ENCODE data around the gene AARSD1. TPM values are rescaled to one million over a fixed set of nuclear protein-coding genes. Genes with fewer than 3 reads are reported as not detected.

Gene AARSD1
- total and polyA plus RNA-seq, 7 experiments from 2014 or later, result 45.2 to 86.7 (median 48.5) TPM

DNA sequence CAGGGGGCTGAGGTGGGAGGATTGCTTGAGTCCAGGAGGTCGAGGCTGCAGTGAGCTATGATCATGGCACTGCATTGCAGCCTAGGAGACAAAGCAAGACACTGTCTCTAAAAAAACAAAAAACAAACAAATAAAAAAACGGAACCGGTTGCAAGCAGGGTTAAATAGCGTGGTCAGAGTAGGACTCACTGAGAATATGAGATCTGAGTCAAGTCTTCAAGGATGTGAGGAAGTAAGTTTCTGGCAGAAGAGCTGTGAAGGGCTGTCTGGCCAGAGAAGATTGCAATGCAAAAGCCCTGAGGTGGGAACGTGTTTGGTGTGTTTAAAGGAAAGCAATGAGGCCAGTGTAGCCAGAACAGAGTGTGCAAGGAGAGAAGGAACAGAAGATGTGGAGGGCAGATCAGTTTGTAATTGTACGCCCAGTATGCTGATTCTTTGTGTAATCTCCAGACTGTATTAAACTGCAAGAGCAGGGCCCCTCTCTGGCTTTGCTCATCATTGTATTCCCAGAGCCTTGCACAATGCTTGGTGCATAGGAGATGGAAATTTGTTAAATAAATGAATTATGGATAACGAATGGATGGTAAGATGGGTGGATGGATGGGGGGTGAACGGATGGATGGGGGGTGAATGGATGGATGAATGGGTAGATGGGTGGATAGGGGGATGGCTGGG is 57.3 kb downstream of the AARSD1 start:
- Histone ChIP-seq H3K4me3 (ENCODE audit: low read length) (no peak overlapping the region), H3K4me1 (ENCODE audit: control insufficient read depth in 2 of 2, insufficient read depth in 2 of 2, low read length in 2 of 2) (no peaks in the 10 kb centered on the region), H3K27ac (ENCODE audit: low read depth, low read length) (no peak overlapping the region), H3K27me3 (ENCODE audit: control insufficient read depth in 2 of 2, insufficient read depth in 2 of 2, low read length in 2 of 2) (no peaks in the 10 kb centered on the region), H3K9me3 (ENCODE audit: control insufficient read depth in 2 of 3, low read length in 3 of 3) (no peaks in the 10 kb centered on the region), H3K36me3 (ENCODE audit: control insufficient read depth in 2 of 3, insufficient read depth in 3 of 3, low read length in 3 of 3) (no peaks in the 10 kb centered on the region)
- no peak overlapping the region for H3K27ac Mint-ChIP-seq
- H3K4me1 Mint-ChIP-seq, result no peaks in the 10 kb centered on the region
- peaks cover 0 to 13% (median 8%) of the 10 kb centered on the region in 5 donors for H3K27me3 Mint-ChIP-seq
- ChIA-PET CTCF (no interaction called here), POLR2A (no interaction called here)
- DNase-seq (no peak), ATAC-seq (no peak)
- intact Hi-C loops (cut with micrococcal nuclease), result no loop called here
- H3K9me3 Mint-ChIP-seq, result no peaks in the 10 kb centered on the region
- no peak overlapping the region for H3K4me3 Mint-ChIP-seq
- H3K36me3 Mint-ChIP-seq, result no peaks in the 10 kb centered on the region

DNA sequence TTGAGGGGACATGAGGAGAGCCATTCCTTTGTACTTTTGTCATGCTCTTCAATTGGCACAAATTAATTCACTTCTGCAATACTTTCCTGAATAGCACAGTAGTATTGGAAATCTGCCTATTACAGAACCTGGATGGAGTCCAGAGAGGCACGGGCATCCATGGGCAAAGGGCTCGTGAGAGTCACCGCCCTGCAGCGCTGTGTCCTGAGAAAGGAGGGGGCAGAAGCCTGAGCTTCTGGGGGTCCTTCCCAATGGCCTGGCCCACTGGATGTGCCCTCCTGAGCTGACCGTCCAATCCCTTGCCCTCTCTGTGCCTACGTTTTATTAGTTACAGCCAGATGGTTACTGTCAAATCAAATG is 60.2 kb downstream of the AARSD1 start:
- no peak overlapping the region for H3K4me3 ChIP-seq (ENCODE audit: low read length)
- H3K4me1 ChIP-seq (ENCODE audit: control insufficient read depth in 2 of 2, insufficient read depth in 2 of 2, low read length in 2 of 2), result no peaks in the 10 kb centered on the region
- DNase-seq, result no peak
- Mint-ChIP-seq H3K4me1 (no peaks in the 10 kb centered on the region), H3K36me3 (no peaks in the 10 kb centered on the region), H3K27ac (no peak overlapping the region), H3K4me3 (no peak overlapping the region), H3K27me3 (peaks cover 0 to 24% (median 7%) of the 10 kb centered on the region in 5 donors), H3K9me3 (no peaks in the 10 kb centered on the region)
- intact Hi-C loops (cut with micrococcal nuclease), result no loop called here
- POLR2A ChIA-PET, result no interaction called here
- no peak overlapping the region for H3K27ac ChIP-seq (ENCODE audit: low read depth, low read length)
- CTCF ChIA-PET, result no interaction called here
- no peaks in the 10 kb centered on the region for H3K9me3 ChIP-seq (ENCODE audit: control insufficient read depth in 2 of 3, low read length in 3 of 3)
- no peak for ATAC-seq
- H3K27me3 ChIP-seq (ENCODE audit: control insufficient read depth in 2 of 2, insufficient read depth in 2 of 2, low read length in 2 of 2), result no peaks in the 10 kb centered on the region
- no peaks in the 10 kb centered on the region for H3K36me3 ChIP-seq (ENCODE audit: control insufficient read depth in 2 of 3, insufficient read depth in 3 of 3, low read length in 3 of 3)

DNA sequence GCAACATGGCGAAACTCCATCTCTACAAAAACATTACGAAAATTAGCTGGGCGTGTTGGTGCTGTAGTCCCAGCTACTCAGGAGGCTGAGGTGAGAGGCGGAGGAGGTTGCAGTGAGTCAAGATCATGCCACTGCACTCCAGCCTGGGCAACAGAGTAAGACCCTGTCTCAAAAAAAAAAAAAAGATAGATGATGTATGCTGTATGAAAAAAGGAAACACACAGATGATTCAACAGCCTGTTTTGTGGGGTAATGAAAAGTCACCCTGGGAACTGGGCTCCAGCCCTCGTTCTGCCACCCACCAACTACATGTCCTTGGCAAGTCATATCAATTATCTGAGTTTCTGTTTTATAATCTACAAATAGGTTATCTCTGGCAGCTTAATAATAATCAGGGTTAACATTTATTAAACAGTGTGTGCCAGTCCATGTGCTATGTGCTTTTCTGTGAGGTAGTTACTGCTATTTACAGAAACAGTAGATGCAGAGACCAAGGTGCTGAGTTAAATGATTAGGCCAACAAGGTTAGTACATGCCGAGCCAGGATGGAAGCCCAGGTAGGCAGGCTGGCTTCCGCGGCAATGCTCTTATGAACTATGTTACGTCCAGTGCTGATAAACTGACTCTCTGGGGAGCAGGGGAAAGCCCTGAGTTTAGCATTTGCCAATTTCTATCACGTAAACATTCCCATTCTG is 62.6 kb downstream of the AARSD1 start:
- ATAC-seq (no peak), DNase-seq (no peak)
- Mint-ChIP-seq H3K36me3 (no peaks in the 10 kb centered on the region), H3K4me3 (no peak overlapping the region), H3K9me3 (no peaks in the 10 kb centered on the region), H3K27ac (no peak overlapping the region), H3K27me3 (peaks cover 0 to 21% (median 8%) of the 10 kb centered on the region in 5 donors), H3K4me1 (no peaks in the 10 kb centered on the region)
- no peak overlapping the region for H3K27ac ChIP-seq (ENCODE audit: low read depth, low read length)
- no peaks in the 10 kb centered on the region for H3K27me3 ChIP-seq (ENCODE audit: control insufficient read depth in 2 of 2, insufficient read depth in 2 of 2, low read length in 2 of 2)
- POLR2A ChIA-PET, result no interaction called here
- H3K4me1 ChIP-seq (ENCODE audit: control insufficient read depth in 2 of 2, insufficient read depth in 2 of 2, low read length in 2 of 2), result no peaks in the 10 kb centered on the region
- CTCF ChIA-PET, result no interaction called here
- H3K36me3 ChIP-seq (ENCODE audit: control insufficient read depth in 2 of 3, insufficient read depth in 3 of 3, low read length in 3 of 3), result no peaks in the 10 kb centered on the region
- H3K4me3 ChIP-seq (ENCODE audit: low read length), result no peak overlapping the region
- H3K9me3 ChIP-seq (ENCODE audit: control insufficient read depth in 2 of 3, low read length in 3 of 3), result no peaks in the 10 kb centered on the region
- intact Hi-C loops (cut with micrococcal nuclease), result no loop called here

Other genes starting within 250 kb of the AARSD1 start
- gene EZH1, start 219.4 kb downstream of the AARSD1 start, total RNA-seq, result 100 to 1,000 TPM in 2 of 5 experiments, 10 to 100 TPM in 3; 50.9 to 212 (median 95.4) TPM
- gene EZH1, start 219.4 kb downstream of the AARSD1 start, polyA plus RNA-seq, result 10 to 100 TPM; 30.2 to 51.4 TPM
- not detected for gene RAMP2, start 203.2 kb downstream of the AARSD1 start, total RNA-seq
- gene RAMP2, start 203.2 kb downstream of the AARSD1 start, polyA plus RNA-seq, result not detected
- 10 to 100 TPM; 24.3 to 60.6 (median 37.7) TPM for gene VPS25, start 191.0 kb downstream of the AARSD1 start, total RNA-seq
- gene VPS25, start 191.0 kb downstream of the AARSD1 start, polyA plus RNA-seq, result 10 to 100 TPM; 55.0 to 57.2 TPM
- under 1 TPM; 0.10 to 0.51 (median 0.24) TPM for gene WNK4, start 183.8 kb downstream of the AARSD1 start, total RNA-seq
- gene WNK4, start 183.8 kb downstream of the AARSD1 start, polyA plus RNA-seq, result not detected
- gene COA3, start 165.8 kb downstream of the AARSD1 start, total RNA-seq, result 10 to 100 TPM in 4 of 5 experiments, 1 to 10 TPM in 1; 7.6 to 48.1 (median 27.6) TPM
- 100 to 1,000 TPM; 108 to 118 TPM for gene COA3, start 165.8 kb downstream of the AARSD1 start, polyA plus RNA-seq
- gene CNTD1, start 165.6 kb downstream of the AARSD1 start, total RNA-seq, result not detected
- under 1 TPM; 0.24 to 0.32 TPM for gene CNTD1, start 165.6 kb downstream of the AARSD1 start, polyA plus RNA-seq
- 100 to 1,000 TPM in 3 of 5 experiments, 10 to 100 TPM in 2; 84.7 to 130 (median 107) TPM for gene BECN1, start 140.2 kb downstream of the AARSD1 start, total RNA-seq
- 100 to 1,000 TPM; 111 to 124 TPM for gene BECN1, start 140.2 kb downstream of the AARSD1 start, polyA plus RNA-seq
- gene PSME3, start 131.1 kb downstream of the AARSD1 start, total RNA-seq, result 100 to 1,000 TPM in 1 of 5 experiments, 10 to 100 TPM in 4; 53.8 to 116 (median 65.9) TPM
- gene PSME3, start 131.1 kb downstream of the AARSD1 start, polyA plus RNA-seq, result 100 to 1,000 TPM; 109 to 116 TPM
- gene AOC2, start 119.9 kb downstream of the AARSD1 start, total RNA-seq, result 1 to 10 TPM; 3.0 to 3.5 (median 3.2) TPM
- not detected for gene AOC2, start 119.9 kb downstream of the AARSD1 start, polyA plus RNA-seq
- gene AOC3, start 113.3 kb downstream of the AARSD1 start, total RNA-seq, result 1 to 10 TPM in 4 of 5 experiments, under 1 TPM in 1; 0.98 to 2.0 (median 1.1) TPM
- not detected for gene AOC3, start 113.3 kb downstream of the AARSD1 start, polyA plus RNA-seq
- gene G6PC1, start 63.7 kb downstream of the AARSD1 start, total RNA-seq, result not detected
- gene G6PC1, start 63.7 kb downstream of the AARSD1 start, polyA plus RNA-seq, result not detected
- gene PTGES3L, start 15.6 kb upstream of the AARSD1 start, total RNA-seq, result under 1 TPM in 2 of 5 experiments, not detected in 3; 0.69 to 0.94 TPM
- gene PTGES3L, start 15.6 kb upstream of the AARSD1 start, polyA plus RNA-seq, result not detected
- 10 to 100 TPM; 12.2 to 21.4 (median 19.4) TPM for gene RUNDC1, start 16.1 kb upstream of the AARSD1 start, total RNA-seq
- 10 to 100 TPM; 13.2 to 17.0 TPM for gene RUNDC1, start 16.1 kb upstream of the AARSD1 start, polyA plus RNA-seq
- 1,000 to 10,000 TPM in 4 of 5 experiments, 100 to 1,000 TPM in 1; 951 to 1,861 (median 1,662) TPM for gene RPL27, start 34.0 kb upstream of the AARSD1 start, total RNA-seq
- gene RPL27, start 34.0 kb upstream of the AARSD1 start, polyA plus RNA-seq, result 1,000 to 10,000 TPM; 2,130 to 2,713 TPM
- gene IFI35, start 42.3 kb upstream of the AARSD1 start, total RNA-seq, result 100 to 1,000 TPM in 1 of 5 experiments, 10 to 100 TPM in 4; 23.5 to 145 (median 32.1) TPM
- 10 to 100 TPM; 49.8 to 50.6 TPM for gene IFI35, start 42.3 kb upstream of the AARSD1 start, polyA plus RNA-seq
- 10 to 100 TPM; 12.8 to 50.9 (median 34.9) TPM for gene VAT1, start 57.9 kb upstream of the AARSD1 start, total RNA-seq
- gene VAT1, start 57.9 kb upstream of the AARSD1 start, polyA plus RNA-seq, result 10 to 100 TPM; 34.9 to 52.3 TPM
- under 1 TPM in 4 of 5 experiments, not detected in 1; 0.08 to 0.74 (median 0.38) TPM for gene RND2, start 60.8 kb upstream of the AARSD1 start, total RNA-seq
- under 1 TPM; 0.15 to 0.33 TPM for gene RND2, start 60.8 kb upstream of the AARSD1 start, polyA plus RNA-seq
- 10 to 100 TPM in 1 of 5 experiments, 1 to 10 TPM in 4; 2.6 to 54.1 (median 5.4) TPM for gene BRCA1, start 160.9 kb upstream of the AARSD1 start, total RNA-seq
- gene BRCA1, start 160.9 kb upstream of the AARSD1 start, polyA plus RNA-seq, result 1 to 10 TPM; 1.1 to 3.0 TPM
- 10 to 100 TPM; 44.6 to 83.0 (median 64.3) TPM for gene NBR1, start 206.8 kb upstream of the AARSD1 start, total RNA-seq
- 10 to 100 TPM; 72.2 to 93.2 TPM for gene NBR1, start 206.8 kb upstream of the AARSD1 start, polyA plus RNA-seq
- gene TMEM106A, start 247.4 kb upstream of the AARSD1 start, total RNA-seq, result 10 to 100 TPM; 10.4 to 20.7 (median 13.9) TPM
- 1 to 10 TPM; 1.6 to 6.6 TPM for gene TMEM106A, start 247.4 kb upstream of the AARSD1 start, polyA plus RNA-seq